PFSK-1 (cell line): Measurements from ENCODE around the gene ASIC2.

Experiments
- FOXP2 ChIP-seq: optimal IDR thresholded peaks from 2 replicates; pipeline ENCODE3; 2011; ENCODE audit warnings: borderline replicate concordance, control low read depth, inconsistent platforms; ENCODE audit not compliant: insufficient read depth; ENCODE audit errors: extremely low read length, extremely low read depth
- POLR2AphosphoS5 ChIP-seq: IDR thresholded peaks from 2 replicates; pipeline ENCODE4 v1.6.1; 2012; ENCODE audit warnings: low read depth, mild to moderate bottlenecking, control low read depth, low read length, moderate library complexity
- SIN3A ChIP-seq: IDR thresholded peaks from 2 replicates; pipeline ENCODE4 v1.6.1; 2012; ENCODE audit warnings: mild to moderate bottlenecking, low read length, moderate library complexity, borderline replicate concordance; ENCODE audit not compliant: insufficient read depth
- TAF1 ChIP-seq: IDR thresholded peaks from 2 replicates; pipeline ENCODE4 v1.6.1; 2012; ENCODE audit warnings: low read length, control low read depth, borderline replicate concordance; ENCODE audit not compliant: insufficient read depth
- TF ChIP-seq, protein P1 (sequence below), 2 experiments: IDR thresholded peaks; 2 replicates each; pipeline versions ENCODE4 v1.6.1 to v1.8.0; 2011 to 2012; ENCODE audit warnings: low read depth in 2 of 2, low read length in 2 of 2, control low read depth in 1 of 2, inconsistent platforms in 1 of 2, mild to moderate bottlenecking in 1 of 2, moderate library complexity in 1 of 2; ENCODE audit not compliant: insufficient read depth in 1 of 2

The ASIC2 gene

DNA sequence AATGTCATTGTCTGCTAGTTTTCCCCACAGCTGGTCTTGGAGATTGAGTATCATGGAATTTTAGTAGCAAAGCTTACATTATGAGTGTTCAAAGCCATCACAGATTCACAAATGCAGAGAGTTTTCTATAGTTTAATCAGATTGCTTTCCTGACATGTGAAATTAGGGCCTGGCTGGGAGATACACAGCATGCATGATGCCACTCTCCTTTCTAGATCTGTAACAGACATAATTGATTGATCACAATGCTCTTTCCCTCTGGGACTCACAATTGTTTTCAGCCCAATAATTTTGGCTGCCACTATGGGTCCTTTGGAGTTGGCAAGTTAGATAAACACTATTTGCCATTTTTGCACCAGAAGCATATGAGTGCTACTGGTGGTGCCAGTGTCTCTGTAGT is 168.9 kb downstream of the ASIC2 start:
- TF ChIP-seq, protein P1, sequence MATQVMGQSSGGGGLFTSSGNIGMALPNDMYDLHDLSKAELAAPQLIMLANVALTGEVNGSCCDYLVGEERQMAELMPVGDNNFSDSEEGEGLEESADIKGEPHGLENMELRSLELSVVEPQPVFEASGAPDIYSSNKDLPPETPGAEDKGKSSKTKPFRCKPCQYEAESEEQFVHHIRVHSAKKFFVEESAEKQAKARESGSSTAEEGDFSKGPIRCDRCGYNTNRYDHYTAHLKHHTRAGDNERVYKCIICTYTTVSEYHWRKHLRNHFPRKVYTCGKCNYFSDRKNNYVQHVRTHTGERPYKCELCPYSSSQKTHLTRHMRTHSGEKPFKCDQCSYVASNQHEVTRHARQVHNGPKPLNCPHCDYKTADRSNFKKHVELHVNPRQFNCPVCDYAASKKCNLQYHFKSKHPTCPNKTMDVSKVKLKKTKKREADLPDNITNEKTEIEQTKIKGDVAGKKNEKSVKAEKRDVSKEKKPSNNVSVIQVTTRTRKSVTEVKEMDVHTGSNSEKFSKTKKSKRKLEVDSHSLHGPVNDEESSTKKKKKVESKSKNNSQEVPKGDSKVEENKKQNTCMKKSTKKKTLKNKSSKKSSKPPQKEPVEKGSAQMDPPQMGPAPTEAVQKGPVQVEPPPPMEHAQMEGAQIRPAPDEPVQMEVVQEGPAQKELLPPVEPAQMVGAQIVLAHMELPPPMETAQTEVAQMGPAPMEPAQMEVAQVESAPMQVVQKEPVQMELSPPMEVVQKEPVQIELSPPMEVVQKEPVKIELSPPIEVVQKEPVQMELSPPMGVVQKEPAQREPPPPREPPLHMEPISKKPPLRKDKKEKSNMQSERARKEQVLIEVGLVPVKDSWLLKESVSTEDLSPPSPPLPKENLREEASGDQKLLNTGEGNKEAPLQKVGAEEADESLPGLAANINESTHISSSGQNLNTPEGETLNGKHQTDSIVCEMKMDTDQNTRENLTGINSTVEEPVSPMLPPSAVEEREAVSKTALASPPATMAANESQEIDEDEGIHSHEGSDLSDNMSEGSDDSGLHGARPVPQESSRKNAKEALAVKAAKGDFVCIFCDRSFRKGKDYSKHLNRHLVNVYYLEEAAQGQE (IDR thresholded peaks at IDR 0.05; ENCODE audit: insufficient read depth in 1 of 2, low read depth in 2 of 2, low read length in 2 of 2): no peak
- TF ChIP-seq FOXP2 (no peak), SIN3A (no peak), POLR2AphosphoS5 (no peak), TAF1 (no peak)

DNA sequence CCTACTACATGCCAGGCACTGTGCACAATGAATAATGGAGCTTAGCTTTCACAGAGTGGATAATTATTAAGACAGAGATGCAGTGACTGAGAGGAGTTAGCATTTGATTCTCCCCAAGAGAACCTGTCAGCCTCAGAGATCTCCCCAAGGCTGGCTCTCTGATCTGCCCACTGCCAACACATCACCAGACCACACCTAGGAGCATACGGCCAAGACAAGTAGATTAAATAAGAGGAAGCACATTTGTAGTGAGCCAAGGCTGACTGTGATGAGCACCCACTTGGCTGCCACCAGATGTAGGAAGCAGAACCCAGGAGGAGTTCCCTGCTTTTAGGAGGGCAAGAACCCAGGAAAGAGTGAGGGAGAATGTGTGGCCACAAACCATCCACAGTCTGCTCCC is 171.3 kb downstream of the ASIC2 start:
- no peak for TF ChIP-seq FOXP2
- no peak for TF ChIP-seq TAF1
- TF ChIP-seq SIN3A: no peak
- TF ChIP-seq, protein P1 (IDR thresholded peaks at IDR 0.05; ENCODE audit: insufficient read depth in 1 of 2, low read depth in 2 of 2, low read length in 2 of 2): no peak
- no peak for TF ChIP-seq POLR2AphosphoS5

DNA sequence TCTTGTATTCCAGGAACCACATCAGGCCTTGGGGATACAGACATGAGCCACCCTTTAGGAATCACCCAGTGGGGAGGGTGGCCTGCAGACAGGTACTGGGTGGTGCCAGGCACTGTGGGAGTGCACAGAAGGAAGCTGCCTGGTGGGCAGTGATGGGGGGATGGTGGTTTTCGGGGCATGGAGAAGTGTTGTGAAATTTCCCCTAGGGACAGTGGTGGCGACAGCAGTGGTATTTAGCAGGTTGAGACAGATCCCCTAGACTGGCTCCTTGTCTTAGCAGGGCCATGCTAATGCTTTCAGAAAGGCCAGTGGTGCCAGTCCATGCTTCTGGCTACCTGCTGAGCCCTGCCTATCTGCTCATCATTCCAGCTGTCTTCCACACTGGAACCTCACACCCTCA is 171.8 kb downstream of the ASIC2 start:
- TF ChIP-seq FOXP2 (no peak), SIN3A (no peak), POLR2AphosphoS5 (no peak), TAF1 (no peak)
- TF ChIP-seq, protein P1 (IDR thresholded peaks at IDR 0.05; ENCODE audit: insufficient read depth in 1 of 2, low read depth in 2 of 2, low read length in 2 of 2): no peak

DNA sequence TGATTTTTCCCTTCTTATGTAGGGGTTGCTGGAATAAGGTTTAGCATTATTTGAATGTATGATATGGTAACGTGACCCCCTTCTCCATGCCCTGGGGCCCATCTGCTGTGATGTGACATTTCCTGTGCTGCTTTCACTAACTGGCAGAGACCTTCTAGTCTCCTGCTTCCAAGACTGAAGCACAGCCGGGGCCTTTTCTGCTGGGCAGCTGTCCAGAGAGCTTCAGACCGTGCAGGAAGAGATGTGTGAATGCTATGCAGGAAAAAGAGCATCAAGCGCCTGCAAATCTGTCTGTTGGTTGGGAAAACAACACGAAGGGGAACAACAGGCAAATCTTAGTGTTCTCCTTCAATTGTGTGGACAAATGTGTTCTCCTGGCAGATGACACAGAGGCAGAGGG is 173.0 kb downstream of the ASIC2 start:
- no peak for TF ChIP-seq FOXP2
- no peak for TF ChIP-seq SIN3A
- TF ChIP-seq TAF1: no peak
- no peak for TF ChIP-seq POLR2AphosphoS5
- TF ChIP-seq, protein P1 (IDR thresholded peaks at IDR 0.05; ENCODE audit: insufficient read depth in 1 of 2, low read depth in 2 of 2, low read length in 2 of 2): no peak
